Vagina (tissue), 2 donors: ENCODE results near the gene ZNF771.

Experiments used
- POLR2A ChIP-seq, 2 donors: fragments of 450-650 bp; IDR thresholded peaks; one replicate each; pipeline ENCODE4 v1.6.1; 2017; ENCODE audit warnings: antibody characterized with exemption in 2 of 2, mild to moderate bottlenecking in 2 of 2, moderate library complexity in 2 of 2
- TF ChIP-seq, protein P1 (sequence below), 3 experiments: fragments of 450-650 bp in 2 of 3; fragments of 200-600 bp in 1 of 3; sonication (generic) in 1 of 3; IDR thresholded peaks; one replicate each; pipeline ENCODE4 v1.5.1; 2017 to 2019; ENCODE audit warnings: antibody characterized with exemption in 3 of 3, mild to moderate bottlenecking in 2 of 3, moderate library complexity in 2 of 3

DNA sequence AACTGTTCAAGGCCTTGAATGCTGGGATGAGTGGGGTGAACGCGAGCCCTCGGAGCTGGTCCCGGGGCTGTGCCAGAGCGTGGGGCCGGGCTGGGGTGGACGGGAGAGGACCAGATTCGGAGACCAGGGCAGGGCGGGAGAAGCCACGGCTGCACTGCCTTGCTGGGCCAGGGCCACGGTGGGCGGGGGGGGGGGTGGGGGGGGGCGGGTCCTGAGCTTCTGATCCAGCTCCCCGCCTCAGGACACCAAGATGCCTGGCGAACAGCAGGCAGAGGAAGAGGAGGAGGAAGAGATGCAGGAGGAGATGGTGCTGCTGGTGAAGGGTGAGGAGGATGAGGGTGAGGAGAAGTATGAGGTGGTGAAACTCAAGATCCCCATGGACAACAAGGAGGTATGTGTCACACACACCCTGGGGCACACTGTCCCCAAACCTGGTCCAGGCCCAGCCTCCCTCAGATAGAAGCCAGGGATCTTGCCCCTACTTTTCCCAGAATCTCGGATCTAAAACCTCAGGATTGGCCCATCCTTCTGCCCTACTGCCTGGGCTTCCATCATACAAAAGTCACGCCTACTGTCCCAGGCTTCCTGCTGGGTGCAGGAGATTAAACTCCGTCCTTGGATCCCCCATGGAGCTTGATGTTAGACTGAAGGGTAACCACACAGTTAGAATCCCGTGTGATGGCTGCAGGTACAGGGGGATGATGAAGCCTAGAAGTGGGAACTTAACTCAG is 563 bp downstream of the ZNF771 start:
- no peak for TF ChIP-seq POLR2A (IDR thresholded peaks at IDR 0.05)
- TF ChIP-seq, protein P1, sequence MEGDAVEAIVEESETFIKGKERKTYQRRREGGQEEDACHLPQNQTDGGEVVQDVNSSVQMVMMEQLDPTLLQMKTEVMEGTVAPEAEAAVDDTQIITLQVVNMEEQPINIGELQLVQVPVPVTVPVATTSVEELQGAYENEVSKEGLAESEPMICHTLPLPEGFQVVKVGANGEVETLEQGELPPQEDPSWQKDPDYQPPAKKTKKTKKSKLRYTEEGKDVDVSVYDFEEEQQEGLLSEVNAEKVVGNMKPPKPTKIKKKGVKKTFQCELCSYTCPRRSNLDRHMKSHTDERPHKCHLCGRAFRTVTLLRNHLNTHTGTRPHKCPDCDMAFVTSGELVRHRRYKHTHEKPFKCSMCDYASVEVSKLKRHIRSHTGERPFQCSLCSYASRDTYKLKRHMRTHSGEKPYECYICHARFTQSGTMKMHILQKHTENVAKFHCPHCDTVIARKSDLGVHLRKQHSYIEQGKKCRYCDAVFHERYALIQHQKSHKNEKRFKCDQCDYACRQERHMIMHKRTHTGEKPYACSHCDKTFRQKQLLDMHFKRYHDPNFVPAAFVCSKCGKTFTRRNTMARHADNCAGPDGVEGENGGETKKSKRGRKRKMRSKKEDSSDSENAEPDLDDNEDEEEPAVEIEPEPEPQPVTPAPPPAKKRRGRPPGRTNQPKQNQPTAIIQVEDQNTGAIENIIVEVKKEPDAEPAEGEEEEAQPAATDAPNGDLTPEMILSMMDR (IDR thresholded peaks at IDR 0.05) = no peak
